ENCODE data around the gene PPP5C. TPM values are rescaled to one million over a fixed set of nuclear protein-coding genes. Genes with fewer than 3 reads are reported as not detected.

The PPP5C gene
- total and polyA plus RNA-seq, 7 donors, result 27.6 to 62.3 (median 43.9) TPM

- WGBS, 2 donors, result 85 to 91% methylated on average over 7 of the region's 7 CpGs
- intact Hi-C loops (cut with DNase I), result no loop called here
- H3K4me3 ChIP-seq, result no peak overlapping the region
- TF ChIP-seq CTCF (IDR thresholded peaks at IDR 0.05), result no peak
- TF ChIP-seq POLR2AphosphoS5 (IDR thresholded peaks at IDR 0.05), result no peak
- TF ChIP-seq POLR2A (IDR thresholded peaks at IDR 0.05), result no peak
- no peak for TF ChIP-seq EP300 (IDR thresholded peaks at IDR 0.05)
- no peak overlapping the region for H3K27ac ChIP-seq
- DNase-seq, result no peak
- no peaks in the 10 kb centered on the region for H3K27me3 ChIP-seq
- peaks cover 0 to 43% (median 3%) of the 10 kb centered on the region in 4 donors for H3K36me3 ChIP-seq
- H3K4me1 ChIP-seq, result peaks cover 0 to 25% (median 21%) of the 10 kb centered on the region in 4 donors
- H3K9me3 ChIP-seq, result no peaks in the 10 kb centered on the region
Observed at GRCh38 chr19:46369817-46370216, 22.9 kb downstream of the PPP5C start.

- 81 to 83% methylated on average over 10 of the region's 10 CpGs for WGBS, 2 donors
- H3K27ac ChIP-seq, result no peak overlapping the region
- DNase-seq, result peak; percentile 59
- intact Hi-C loops (cut with DNase I), result no loop called here
- H3K9me3 ChIP-seq, result no peaks in the 10 kb centered on the region
- peaks cover 0 to 25% (median 21%) of the 10 kb centered on the region in 4 donors for H3K4me1 ChIP-seq
- peaks cover 0 to 35% (median 8%) of the 10 kb centered on the region in 4 donors for H3K36me3 ChIP-seq
- no peaks in the 10 kb centered on the region for H3K27me3 ChIP-seq
- no peak overlapping the region for H3K4me3 ChIP-seq
- no peak for TF ChIP-seq POLR2AphosphoS5 (IDR thresholded peaks at IDR 0.05)
- no peak for TF ChIP-seq CTCF (IDR thresholded peaks at IDR 0.05)
- no peak for TF ChIP-seq EP300 (IDR thresholded peaks at IDR 0.05)
- no peak for TF ChIP-seq POLR2A (IDR thresholded peaks at IDR 0.05)
Observed at GRCh38 chr19:46371371-46371901, 24.5 kb downstream of the PPP5C start.

DNA sequence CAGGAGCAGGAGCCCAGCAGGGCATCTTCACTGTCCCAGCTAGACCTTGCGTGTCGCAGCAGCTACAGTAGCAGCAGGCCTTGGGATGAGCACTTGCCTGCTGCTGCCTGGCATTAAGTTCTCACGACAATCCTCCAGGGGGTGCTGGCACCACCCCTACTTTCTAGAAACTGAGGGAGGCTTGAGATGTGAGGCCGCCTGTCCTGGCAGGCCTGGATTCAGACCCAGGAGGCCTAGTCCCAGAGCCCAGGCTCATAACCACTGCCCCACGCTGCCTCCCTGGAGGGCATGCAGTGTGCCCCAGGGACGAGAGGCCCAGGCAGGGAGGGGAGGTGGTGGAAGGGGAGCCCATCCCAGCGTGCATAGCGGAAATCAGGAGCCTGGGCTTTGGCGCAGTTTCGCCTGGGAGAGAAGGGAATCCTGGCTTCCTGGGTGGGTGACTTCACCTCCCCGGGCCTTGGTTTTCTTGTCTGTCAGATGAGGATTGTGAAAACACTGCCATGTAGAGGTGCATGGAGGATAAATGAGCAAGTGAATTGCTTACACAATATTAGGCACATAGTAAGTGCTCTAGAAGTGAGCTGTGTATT lies 26.1 kb downstream of the PPP5C start:
- H3K4me1 ChIP-seq, result peaks cover 0 to 36% (median 27%) of the 10 kb centered on the region in 4 donors
- H3K36me3 ChIP-seq, result peaks cover 0 to 33% (median 12%) of the 10 kb centered on the region in 4 donors
- 60 to 84% methylated on average over 11 of the region's 11 CpGs for WGBS, 2 donors
- DNase-seq, result peak; percentile 64
- H3K4me3 ChIP-seq, result no peak overlapping the region
- no peaks in the 10 kb centered on the region for H3K9me3 ChIP-seq
- H3K27ac ChIP-seq, result peak overlapping the region; percentile 53 to 73 (median 62)
- TF ChIP-seq CTCF (IDR thresholded peaks at IDR 0.05) (no peak), POLR2A (IDR thresholded peaks at IDR 0.05) (no peak), POLR2AphosphoS5 (IDR thresholded peaks at IDR 0.05) (no peak), EP300 (IDR thresholded peaks at IDR 0.05) (no peak)
- no peaks in the 10 kb centered on the region for H3K27me3 ChIP-seq
- intact Hi-C loops (cut with DNase I), result no loop called here

DNA sequence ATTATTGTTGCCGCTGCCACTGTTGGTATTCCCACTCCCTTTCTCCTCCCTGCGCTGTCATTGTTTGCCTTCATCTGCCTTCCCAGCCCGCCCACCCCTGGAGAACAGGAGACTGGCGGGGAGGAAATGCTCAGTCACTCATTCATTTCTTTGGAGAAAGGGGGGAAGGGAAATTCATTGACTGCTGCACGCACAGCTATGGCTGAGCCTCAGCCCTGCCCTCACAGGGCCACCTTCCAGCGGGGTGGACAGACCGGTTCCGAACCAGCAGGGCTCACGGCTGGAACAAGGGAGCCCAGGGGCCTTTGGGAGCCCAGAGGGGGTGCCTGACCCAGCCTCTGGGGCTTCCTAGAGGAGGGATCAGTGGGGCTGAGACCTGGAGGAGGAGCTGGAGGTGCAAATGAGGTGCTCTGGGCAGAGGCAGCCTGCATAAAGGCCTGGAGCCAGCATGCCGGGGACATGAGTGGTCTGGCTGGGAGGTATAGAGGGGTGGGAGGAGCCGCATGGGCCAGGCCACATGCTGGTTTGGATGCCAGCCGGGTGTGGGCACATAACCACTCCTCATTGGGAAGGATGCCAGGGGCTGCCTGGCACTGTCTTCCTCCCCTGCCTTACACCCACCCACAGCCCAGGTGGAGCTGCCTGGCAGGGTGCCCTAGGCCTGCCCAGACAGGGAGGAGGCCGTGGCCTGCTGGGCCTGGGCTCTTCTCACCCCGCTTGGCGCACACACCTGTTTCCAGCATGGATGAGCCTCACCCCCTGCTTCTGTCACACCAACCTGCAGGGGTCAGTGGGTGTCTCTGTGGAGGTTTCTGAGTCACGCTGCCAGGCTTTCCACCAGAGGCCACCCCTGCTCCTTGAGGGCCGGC lies 26.8 kb downstream of the PPP5C start:
- WGBS, 2 donors, result 16 to 60% methylated on average over 17 of the region's 17 CpGs
- peak; percentile 87 for DNase-seq

More for the DNA sequence above, 26.8 kb downstream of the PPP5C start:
- H3K9me3 ChIP-seq, result no peaks in the 10 kb centered on the region
- TF ChIP-seq EP300 (IDR thresholded peaks at IDR 0.05) (no peak), CTCF (IDR thresholded peaks at IDR 0.05) (no peak), POLR2A (IDR thresholded peaks at IDR 0.05) (no peak), POLR2AphosphoS5 (IDR thresholded peaks at IDR 0.05) (no peak)
- H3K4me1 ChIP-seq, result peaks cover 0 to 43% (median 35%) of the 10 kb centered on the region in 4 donors
- H3K27ac ChIP-seq, result peak overlapping the region; percentile 53 to 73 (median 62)
- H3K27me3 ChIP-seq, result no peaks in the 10 kb centered on the region
- intact Hi-C loops (cut with DNase I), result no loop called here
- no peak overlapping the region for H3K4me3 ChIP-seq
- H3K36me3 ChIP-seq, result peaks cover 0 to 26% (median 12%) of the 10 kb centered on the region in 4 donors
